ENCODE data around the gene ST6GALNAC4. TPM values are rescaled to one million over a fixed set of nuclear protein-coding genes. Genes with fewer than 3 reads are reported as not detected.

ST6GALNAC4 gene
- total RNA-seq, 4 donors from 2014 or later: 25.2 to 49.7 (median 31.7) TPM

DNA sequence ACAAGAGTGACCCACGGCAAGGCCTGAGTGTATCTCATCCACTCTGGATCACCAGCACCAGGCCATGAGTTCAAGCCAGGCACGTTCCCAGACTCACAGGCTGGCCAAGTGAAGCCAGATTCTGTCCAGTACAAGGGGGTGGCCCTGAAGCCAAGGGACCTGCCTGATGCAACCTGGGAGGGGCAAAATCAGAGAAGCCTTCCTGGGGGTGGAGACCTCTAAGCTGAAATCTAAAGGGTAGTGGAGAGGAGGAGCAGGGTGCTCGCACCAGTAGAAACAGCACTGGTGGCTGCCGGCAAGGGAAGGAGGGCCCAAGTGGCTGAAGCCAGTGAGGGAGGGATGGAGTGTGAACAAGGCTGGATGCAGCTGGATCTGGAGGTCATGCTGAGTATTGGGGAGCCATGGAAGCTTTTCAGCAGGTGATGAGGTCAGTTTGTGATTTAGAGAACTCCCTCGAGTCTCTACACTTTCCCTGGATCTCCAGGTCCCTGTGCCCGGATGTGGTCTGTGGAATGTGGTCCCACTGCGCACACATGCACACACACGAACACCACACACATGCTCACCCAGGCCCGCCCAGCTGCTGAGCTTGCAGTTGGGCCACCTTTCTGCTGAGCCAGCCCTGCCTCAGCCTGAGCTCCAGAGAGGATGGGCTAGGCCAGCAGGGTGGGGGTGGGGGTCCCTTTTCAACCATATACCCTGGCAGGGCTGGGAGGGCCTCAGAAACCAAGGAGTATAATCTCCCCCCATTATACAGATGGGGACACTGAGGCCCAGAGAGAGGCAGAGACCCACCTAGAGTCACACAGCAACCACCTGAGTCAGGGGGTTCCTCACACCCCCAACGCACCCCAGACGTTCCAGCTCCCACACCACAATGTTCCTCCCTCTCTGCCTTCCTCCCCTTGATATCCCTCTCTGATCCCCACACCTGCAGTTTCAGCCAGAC lies 12.1 kb upstream of the ST6GALNAC4 start:
- peaks cover 0 to 8% of the 10 kb centered on the region in 2 donors for H3K36me3 ChIP-seq
- TF ChIP-seq EP300 (IDR thresholded peaks at IDR 0.05): no peak
- TF ChIP-seq, protein P1, sequence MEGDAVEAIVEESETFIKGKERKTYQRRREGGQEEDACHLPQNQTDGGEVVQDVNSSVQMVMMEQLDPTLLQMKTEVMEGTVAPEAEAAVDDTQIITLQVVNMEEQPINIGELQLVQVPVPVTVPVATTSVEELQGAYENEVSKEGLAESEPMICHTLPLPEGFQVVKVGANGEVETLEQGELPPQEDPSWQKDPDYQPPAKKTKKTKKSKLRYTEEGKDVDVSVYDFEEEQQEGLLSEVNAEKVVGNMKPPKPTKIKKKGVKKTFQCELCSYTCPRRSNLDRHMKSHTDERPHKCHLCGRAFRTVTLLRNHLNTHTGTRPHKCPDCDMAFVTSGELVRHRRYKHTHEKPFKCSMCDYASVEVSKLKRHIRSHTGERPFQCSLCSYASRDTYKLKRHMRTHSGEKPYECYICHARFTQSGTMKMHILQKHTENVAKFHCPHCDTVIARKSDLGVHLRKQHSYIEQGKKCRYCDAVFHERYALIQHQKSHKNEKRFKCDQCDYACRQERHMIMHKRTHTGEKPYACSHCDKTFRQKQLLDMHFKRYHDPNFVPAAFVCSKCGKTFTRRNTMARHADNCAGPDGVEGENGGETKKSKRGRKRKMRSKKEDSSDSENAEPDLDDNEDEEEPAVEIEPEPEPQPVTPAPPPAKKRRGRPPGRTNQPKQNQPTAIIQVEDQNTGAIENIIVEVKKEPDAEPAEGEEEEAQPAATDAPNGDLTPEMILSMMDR (IDR thresholded peaks at IDR 0.05): no peak
- no peak for TF ChIP-seq POLR2AphosphoS5 (IDR thresholded peaks at IDR 0.05)
- TF ChIP-seq POLR2A (IDR thresholded peaks at IDR 0.05): no peak
- peaks cover 63% of the 10 kb centered on the region for H3K27me3 ChIP-seq
- no peak for ATAC-seq
- no peak overlapping the region for H3K27ac ChIP-seq
- H3K4me3 ChIP-seq: no peak overlapping the region
- no peaks in the 10 kb centered on the region for H3K9me3 ChIP-seq
- peaks cover 0 to 43% (median 26%) of the 10 kb centered on the region in 3 donors for H3K4me1 ChIP-seq
- WGBS, 2 donors (ENCODE audit: low coverage in 1 of 2): 44% methylated on average over 4 of the region's 11 CpGs; no CpG with 5 or more reads in 1 of the 2 donors

- peaks cover 70% of the 10 kb centered on the region for H3K27me3 ChIP-seq
- peaks cover 0 to 43% (median 26%) of the 10 kb centered on the region in 3 donors for H3K4me1 ChIP-seq
- no peak for TF ChIP-seq POLR2A (IDR thresholded peaks at IDR 0.05)
- TF ChIP-seq, protein P1 (IDR thresholded peaks at IDR 0.05): no peak
- no peak for TF ChIP-seq EP300 (IDR thresholded peaks at IDR 0.05)
- no peak for TF ChIP-seq POLR2AphosphoS5 (IDR thresholded peaks at IDR 0.05)
- H3K4me3 ChIP-seq: peak overlapping the region in 1 of 2 donors; percentile 27
- no peak overlapping the region for H3K27ac ChIP-seq
- no peaks in the 10 kb centered on the region for H3K9me3 ChIP-seq
- ATAC-seq: no peak
- WGBS, 2 donors (ENCODE audit: low coverage in 1 of 2): no CpG with 5 or more reads among the region's 24 CpGs
- peaks cover 0 to under 1% of the 10 kb centered on the region in 2 donors for H3K36me3 ChIP-seq
Observed at GRCh38 chr9:127927988-127928675, 11.3 kb upstream of the ST6GALNAC4 start.

GRCh38 chr9:127927201-127927987 lies 10.6 kb upstream of the ST6GALNAC4 start:
- no peaks in the 10 kb centered on the region for H3K9me3 ChIP-seq
- no peak overlapping the region for H3K27ac ChIP-seq
- H3K27me3 ChIP-seq: peaks cover 71% of the 10 kb centered on the region
- no peak for ATAC-seq
- no peak for TF ChIP-seq POLR2A (IDR thresholded peaks at IDR 0.05)
- no peak for TF ChIP-seq POLR2AphosphoS5 (IDR thresholded peaks at IDR 0.05)
- TF ChIP-seq, protein P1 (IDR thresholded peaks at IDR 0.05): no peak
- TF ChIP-seq EP300 (IDR thresholded peaks at IDR 0.05): no peak
- no peaks in the 10 kb centered on the region for H3K36me3 ChIP-seq
- peaks cover 0 to 43% (median 26%) of the 10 kb centered on the region in 3 donors for H3K4me1 ChIP-seq
- H3K4me3 ChIP-seq: peak overlapping the region in 1 of 2 donors; percentile 27
- WGBS, 2 donors (ENCODE audit: low coverage in 1 of 2): 7% methylated on average over 3 of the region's 56 CpGs; no CpG with 5 or more reads in 1 of the 2 donors

- ATAC-seq: no peak
- Histone ChIP-seq H3K36me3 (no peaks in the 10 kb centered on the region), H3K4me3 (peak overlapping the region in 1 of 2 donors; percentile 27), H3K4me1 (peaks cover 0 to 47% (median 26%) of the 10 kb centered on the region in 3 donors), H3K27ac (no peak overlapping the region), H3K9me3 (no peaks in the 10 kb centered on the region), H3K27me3 (peaks cover 74% of the 10 kb centered on the region)
- no peak for TF ChIP-seq POLR2AphosphoS5 (IDR thresholded peaks at IDR 0.05)
- WGBS, 2 donors (ENCODE audit: low coverage in 1 of 2): no CpG with 5 or more reads among the region's 19 CpGs
Observed at GRCh38 chr9:127926906-127927200, 10.0 kb upstream of the ST6GALNAC4 start.
